SJCRH30 (cell line): ENCODE measurements around the gene SSX4B. TPM values are rescaled to one million over a fixed set of nuclear protein-coding genes. Genes with fewer than 3 reads are reported as not detected.
"Not testable (repeated sequence)": the region's sequence is repeated elsewhere in the genome, so short reads cannot be mapped to it uniquely, and the experiment has no call there.

ENCODE experiments used
- DNase-seq, 2 experiments: peaks; one replicate each; pipeline ENCODE4 v3.0.0-alpha.2; 2015 to 2020
- H3K27ac ChIP-seq: fragments of 250-450 bp; sonication (Bioruptor Pico); 2 replicates; pipeline ENCODE4 v1.5.1; 2020; ENCODE audit warnings: mild to moderate bottlenecking, moderate library complexity
- H3K27me3 ChIP-seq: fragments of 250-450 bp; sonication (Bioruptor Pico); 2 replicates; pipeline ENCODE4 v1.5.1; 2020; ENCODE audit warnings: mild to moderate bottlenecking, moderate library complexity
- H3K36me3 ChIP-seq: fragments of 250-450 bp; sonication (Bioruptor Pico); 2 replicates; pipeline ENCODE4 v1.5.1; 2020; ENCODE audit warnings: mild to moderate bottlenecking, moderate library complexity
- H3K4me1 ChIP-seq: fragments of 250-450 bp; sonication (Bioruptor Pico); 2 replicates; pipeline ENCODE4 v1.5.1; 2020; ENCODE audit warnings: mild to moderate bottlenecking, moderate library complexity
- H3K4me3 ChIP-seq: fragments of 250-450 bp; sonication (Bioruptor Pico); 2 replicates; pipeline ENCODE4 v1.5.1; 2020; ENCODE audit warnings: mild to moderate bottlenecking, moderate library complexity
- H3K9me3 ChIP-seq: fragments of 250-450 bp; sonication (Bioruptor Pico); replicated peaks from 2 replicates; pipeline ENCODE4 v1.5.1; 2020; ENCODE audit warnings: mild to moderate bottlenecking, moderate library complexity
- total RNA-seq: library from RNA; depleted of rRNA; stranded (reverse); fragments of >200 nt; shearing (Covaris generic); gene quantifications from 2 replicates; pipeline ENCODE4 v1.2.3, GENCODE V29; 2014; rRNA removed

The SSX4B gene
- total RNA-seq, 1 experiment from 2014 or later, result not detected

- not testable (repeated sequence) for H3K36me3 ChIP-seq, H3K4me1 ChIP-seq, H3K27ac ChIP-seq, H3K27me3 ChIP-seq, H3K4me3 ChIP-seq, H3K9me3 ChIP-seq, DNase-seq
Observed at GRCh38 chrX:48370408-48370807, 41.4 kb downstream of the SSX4B start.

DNA sequence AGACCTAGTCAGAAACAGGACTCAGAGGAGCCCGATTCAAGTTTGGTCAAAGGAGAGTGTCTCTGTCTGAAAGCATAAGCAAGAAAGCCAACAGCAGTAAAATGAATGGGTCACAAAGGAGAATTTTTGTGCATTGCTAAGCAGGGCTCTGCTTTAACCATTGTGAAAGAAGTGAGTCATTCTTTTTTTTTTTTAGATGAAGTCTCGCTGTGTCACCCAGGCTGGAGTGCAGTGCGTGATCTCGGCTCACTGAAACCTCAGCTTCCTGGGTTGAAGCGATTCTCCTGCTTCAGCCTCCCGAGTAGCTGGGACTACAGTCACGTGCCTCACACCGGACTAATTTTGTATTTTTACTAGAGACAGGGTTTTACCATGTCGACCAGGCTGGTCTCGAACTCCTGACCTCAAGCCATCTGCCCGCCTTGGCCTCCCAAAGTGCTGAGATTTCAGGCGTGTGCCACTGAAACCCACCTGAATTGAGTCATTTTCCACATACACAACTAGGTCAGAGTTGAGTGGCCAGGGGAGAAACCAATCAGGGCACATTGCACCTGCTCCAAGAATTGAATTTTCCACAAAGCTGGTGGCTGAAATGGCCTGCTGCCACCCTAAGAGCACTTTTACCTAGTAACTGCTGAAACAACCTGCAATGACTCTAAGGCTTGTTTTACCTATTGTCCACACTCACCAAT is 43.9 kb downstream of the SSX4B start:
- H3K27me3 ChIP-seq, H3K4me1 ChIP-seq, H3K36me3 ChIP-seq, DNase-seq, H3K4me3 ChIP-seq, H3K9me3 ChIP-seq, H3K27ac ChIP-seq: not testable (repeated sequence)

- not testable (repeated sequence) for H3K27ac ChIP-seq, H3K4me1 ChIP-seq, H3K4me3 ChIP-seq, H3K27me3 ChIP-seq, H3K9me3 ChIP-seq, H3K36me3 ChIP-seq
- peak; percentile 41 for DNase-seq
Observed at GRCh38 chrX:48359281-48359680, 52.5 kb downstream of the SSX4B start.

- Histone ChIP-seq H3K27ac (no peak overlapping the region), H3K4me3 (no peak overlapping the region), H3K4me1 (no peaks in the 10 kb centered on the region), H3K9me3 (no peaks in the 10 kb centered on the region), H3K27me3 (no peaks in the 10 kb centered on the region), H3K36me3 (no peaks in the 10 kb centered on the region)
- DNase-seq, result no peak
Observed at GRCh38 chrX:48357681-48358080, 54.1 kb downstream of the SSX4B start.

DNA sequence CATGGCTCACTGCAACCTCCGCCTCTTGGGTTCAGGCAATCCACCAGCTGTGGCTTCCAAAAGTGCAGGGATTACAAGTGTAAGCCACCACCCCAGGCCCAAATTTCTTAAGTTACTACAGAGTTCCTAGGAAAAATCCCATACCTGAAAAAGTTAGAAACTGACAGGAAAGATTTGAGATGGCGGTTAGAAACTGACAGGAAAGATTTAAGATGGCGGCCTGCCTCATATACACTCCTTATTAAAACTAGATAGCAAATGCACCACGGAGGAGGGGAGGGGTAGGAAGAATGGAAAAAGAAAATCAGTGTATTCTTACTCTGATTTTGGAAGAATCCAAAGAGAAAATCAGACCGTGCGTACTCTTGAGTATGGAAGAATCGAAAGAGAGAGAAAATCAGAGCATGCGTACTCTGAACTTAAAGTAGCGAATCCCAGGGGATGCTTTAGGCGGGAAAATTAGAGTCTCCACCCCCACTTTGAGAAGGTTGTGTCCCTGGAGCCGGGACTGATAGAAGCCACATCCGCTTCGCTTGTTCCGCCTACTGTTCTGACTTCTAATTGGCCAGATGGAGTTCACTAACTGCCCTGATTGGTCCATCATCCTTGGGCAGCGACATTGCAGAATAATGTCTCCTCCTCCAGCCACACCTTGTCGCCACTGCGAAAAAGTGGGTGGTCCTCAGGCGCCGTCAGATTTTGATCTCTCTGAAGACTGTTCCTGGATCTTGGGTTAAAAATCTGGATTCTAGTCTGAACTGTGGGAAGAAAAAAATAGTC is 55.3 kb downstream of the SSX4B start, which contains the start of gene SSX3:
TSS of gene SSX3 (minus strand) at position 389 of the 780 bp plus-strand sequence. CDS start 1,454 bp downstream, outside the sequence.
- H3K27me3 ChIP-seq, H3K4me3 ChIP-seq, DNase-seq, H3K27ac ChIP-seq, H3K36me3 ChIP-seq, H3K4me1 ChIP-seq, H3K9me3 ChIP-seq: not testable (repeated sequence)

Other genes with a start within 250 kb of the SSX4B start
- not detected in 2 replicates for gene SSX5, start 215.2 kb downstream of the SSX4B start, total RNA-seq
- gene SSX1, start 156.6 kb downstream of the SSX4B start, total RNA-seq, result not detected in 2 replicates
- not detected in 2 replicates for gene SSX3, start 55.3 kb downstream of the SSX4B start, total RNA-seq
- gene SSX4, start 28.4 kb downstream of the SSX4B start, total RNA-seq, result not detected in 2 replicates
- 13.8 and 15.4 TPM in 2 replicates for gene SLC38A5, start 58.3 kb upstream of the SSX4B start, total RNA-seq
- gene FTSJ1, start 64.2 kb upstream of the SSX4B start, total RNA-seq, result 28.0 and 29.4 TPM in 2 replicates
- 6.2 and 9.8 TPM in 2 replicates for gene PORCN, start 97.0 kb upstream of the SSX4B start, total RNA-seq
- 61.7 and 71.9 TPM in 2 replicates for gene EBP, start 109.8 kb upstream of the SSX4B start, total RNA-seq
- 4.3 and 4.6 TPM in 2 replicates for gene TBC1D25, start 127.8 kb upstream of the SSX4B start, total RNA-seq
- gene RBM3, start 162.5 kb upstream of the SSX4B start, total RNA-seq, result 117 and 135 TPM in 2 replicates
- gene WDR13, start 185.5 kb upstream of the SSX4B start, total RNA-seq, result 19.9 and 23.6 TPM in 2 replicates